Stimulated activated CD8-positive, alpha-beta memory T cell treated with anti-CD3 and anti-CD28 coated beads, Interleukin-15, amount 100 ng/mL, for 24 hours (primary cell): ENCODE data around the gene CARD11.
"Not testable (repeated sequence)": the region's sequence is repeated elsewhere in the genome, so short reads cannot be mapped to it uniquely, and the experiment has no call there.

Experiments used
- DNase-seq: peaks from one replicate; pipeline ENCODE4 v3.0.0-alpha.2; 2020; ENCODE audit warnings: low read depth

Gene CARD11

GRCh38 chr7:3064067-3064466 is 20.4 kb upstream of the CARD11 start:
- no peak for DNase-seq

- peak; percentile 43 for DNase-seq
Observed at GRCh38 chr7:3063016-3063753, 19.5 kb upstream of the CARD11 start.

- DNase-seq = no peak
Observed at GRCh38 chr7:3057066-3057420, 13.4 kb upstream of the CARD11 start.

DNA sequence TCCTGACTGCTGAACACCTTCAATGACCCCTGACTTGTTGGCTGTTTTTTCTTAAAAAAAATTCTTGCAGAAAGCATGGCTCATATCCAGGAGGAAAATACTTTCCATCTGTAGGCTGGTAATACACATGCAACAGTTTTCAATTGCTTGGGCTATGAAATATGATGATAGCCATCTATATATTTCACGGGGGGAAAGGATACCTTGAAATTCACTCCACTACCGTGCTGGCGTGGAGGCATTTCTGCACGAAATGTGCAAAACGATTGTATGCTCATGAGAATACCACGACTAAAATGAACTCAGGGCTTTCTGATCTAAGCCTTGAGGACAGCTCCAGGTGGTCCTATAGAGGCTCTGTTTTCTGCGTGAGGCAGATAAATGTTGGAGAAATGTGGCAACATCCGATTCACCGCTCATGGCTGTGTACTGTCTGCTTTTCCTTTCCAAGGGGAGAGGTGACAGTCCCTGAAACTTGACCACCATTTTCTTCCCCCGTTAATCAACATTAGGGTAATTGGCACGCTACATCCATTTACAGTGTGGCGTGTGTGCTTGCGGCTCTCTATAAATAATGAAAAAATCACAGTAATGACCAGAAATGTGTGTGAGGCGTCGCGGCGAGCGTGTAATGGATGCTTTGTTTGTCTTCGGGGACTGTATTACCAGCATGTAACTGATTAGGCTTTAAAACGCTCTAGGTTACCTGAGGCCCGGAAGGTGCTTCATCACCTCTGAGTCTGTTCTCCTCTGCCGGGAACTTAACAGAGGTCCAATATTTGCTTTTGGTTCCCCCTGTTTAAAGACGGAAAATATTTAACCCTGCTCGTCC is 12.8 kb upstream of the CARD11 start:
- DNase-seq = no peak

GRCh38 chr7:3055626-3056025 is 12.0 kb upstream of the CARD11 start:
- DNase-seq = no peak

GRCh38 chr7:3042861-3043489 is 692 bp downstream of the CARD11 start:
- peak; percentile 30 for DNase-seq

DNA sequence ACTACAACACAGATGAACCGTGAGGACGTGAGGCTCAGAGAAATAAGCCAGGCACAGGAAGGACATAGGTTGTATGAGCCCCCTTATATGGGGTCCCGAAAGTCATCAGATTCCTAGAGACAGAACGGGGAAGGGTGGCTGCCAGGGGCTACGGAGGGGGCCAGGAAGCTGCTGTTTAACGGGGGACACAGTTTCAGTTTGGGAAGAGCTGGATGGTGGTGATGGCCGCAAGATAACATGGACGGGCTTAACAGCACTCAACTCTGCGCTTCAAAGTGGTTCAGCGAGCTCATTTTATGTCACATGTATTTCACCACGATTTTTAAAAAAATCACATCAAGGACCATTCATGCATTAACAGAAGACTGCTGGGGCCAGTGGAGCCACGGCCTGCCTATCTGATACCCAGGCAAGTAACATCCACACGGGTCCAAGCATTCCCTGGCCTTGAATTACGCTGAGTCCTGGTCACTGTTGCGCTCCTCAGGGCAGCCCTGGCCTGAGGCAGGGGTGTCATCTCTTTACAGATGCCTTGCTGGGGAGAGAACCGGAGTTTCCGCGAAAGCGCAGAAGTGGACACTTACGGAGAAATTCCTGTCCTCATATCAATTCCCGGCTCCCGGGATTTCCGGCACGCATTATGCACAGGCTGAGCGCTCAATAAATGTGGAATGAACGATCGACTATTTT is 1.5 kb downstream of the CARD11 start:
- no peak for DNase-seq

DNA sequence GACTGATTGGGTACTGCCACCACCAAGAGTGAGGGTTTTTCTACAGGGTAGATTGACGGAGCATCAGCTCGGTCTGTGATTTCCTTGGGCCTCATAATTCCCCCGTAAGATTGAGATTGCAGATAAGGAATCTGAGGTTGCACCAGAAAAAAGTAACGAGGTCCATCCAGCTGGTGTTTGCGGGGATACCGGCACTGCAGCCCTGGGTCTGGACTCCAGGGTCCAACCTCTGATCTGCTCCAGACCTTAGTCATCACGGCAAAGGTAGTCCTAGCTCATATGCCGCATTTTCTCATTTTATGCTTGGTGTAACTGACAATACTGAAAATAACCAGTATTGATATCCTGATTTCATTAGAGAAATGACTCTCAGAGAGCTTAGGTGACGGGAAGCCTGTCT is 3.9 kb downstream of the CARD11 start:
- no peak for DNase-seq

GRCh38 chr7:3038011-3038410 is 5.7 kb downstream of the CARD11 start:
- not testable (repeated sequence) for DNase-seq

- no peak for DNase-seq
Observed at GRCh38 chr7:3037259-3037658, 6.4 kb downstream of the CARD11 start.

DNA sequence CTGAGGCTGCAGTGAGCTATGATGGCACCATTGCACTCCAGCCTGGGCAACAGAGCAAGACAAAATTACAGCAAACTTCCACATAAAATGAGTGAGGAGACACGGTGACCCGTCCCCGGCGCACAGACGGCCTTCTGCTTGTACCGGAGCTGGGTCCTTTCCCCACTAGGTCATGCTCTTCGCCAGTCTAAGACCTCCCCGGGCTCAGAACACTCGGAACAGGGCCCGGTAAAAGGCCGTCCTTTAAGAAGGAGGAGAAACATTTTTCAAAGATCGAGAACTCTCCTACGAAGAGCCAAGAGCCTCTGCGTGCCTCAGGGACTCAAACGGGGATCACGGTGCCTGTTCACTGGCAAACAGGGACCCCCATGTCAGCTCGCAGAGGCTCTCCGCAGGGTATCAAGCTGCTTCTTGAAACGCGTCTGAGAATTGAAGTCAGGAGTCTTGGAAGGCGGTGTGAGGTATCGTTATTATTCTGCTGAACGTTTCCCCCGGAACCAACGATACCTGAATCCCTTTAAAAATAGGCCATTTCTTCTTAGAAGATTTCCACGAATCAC is 9.0 kb downstream of the CARD11 start:
- DNase-seq = no peak

DNA sequence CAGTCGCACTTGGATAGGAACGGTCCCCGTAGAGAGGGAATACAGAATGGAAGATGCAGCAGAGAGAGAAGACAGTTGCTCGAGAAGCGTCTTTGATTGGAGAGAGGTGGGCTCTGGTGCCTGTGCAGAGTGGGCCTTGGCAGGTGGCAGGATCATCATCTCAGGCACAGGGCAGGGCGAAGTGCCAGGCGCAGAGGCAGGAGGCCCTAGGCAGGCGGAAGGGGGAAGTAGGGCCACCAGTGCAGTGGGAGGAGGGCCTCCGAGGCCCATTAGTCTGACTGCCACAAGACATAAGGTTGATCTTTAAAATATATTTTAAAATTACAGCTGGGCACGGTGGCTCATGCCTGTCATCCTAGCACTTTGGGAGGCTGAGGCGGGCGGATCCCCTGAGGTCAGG is 10.1 kb downstream of the CARD11 start:
- DNase-seq = no peak

DNA sequence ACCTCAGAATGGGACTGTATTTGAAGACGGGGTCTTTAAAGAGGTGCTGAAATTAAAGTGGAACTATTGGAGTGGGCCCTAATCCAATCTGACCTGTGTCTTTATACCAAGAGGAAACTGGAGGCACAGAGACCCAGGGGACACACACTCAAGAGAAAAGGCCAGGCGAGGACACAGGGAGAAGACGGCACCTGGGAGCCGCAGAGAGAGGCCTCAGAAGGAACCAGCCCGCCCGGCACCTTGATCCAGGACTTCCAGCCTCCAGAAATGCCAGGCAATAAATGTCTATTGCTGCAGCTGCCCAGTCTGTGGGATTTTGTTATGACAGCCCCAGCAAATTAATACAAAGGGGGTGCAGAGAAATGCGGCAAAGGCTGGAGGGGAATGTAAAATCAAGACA is 10.5 kb downstream of the CARD11 start:
- DNase-seq = no peak

- no peak for DNase-seq
Observed at GRCh38 chr7:3032256-3032655, 11.4 kb downstream of the CARD11 start.

DNA sequence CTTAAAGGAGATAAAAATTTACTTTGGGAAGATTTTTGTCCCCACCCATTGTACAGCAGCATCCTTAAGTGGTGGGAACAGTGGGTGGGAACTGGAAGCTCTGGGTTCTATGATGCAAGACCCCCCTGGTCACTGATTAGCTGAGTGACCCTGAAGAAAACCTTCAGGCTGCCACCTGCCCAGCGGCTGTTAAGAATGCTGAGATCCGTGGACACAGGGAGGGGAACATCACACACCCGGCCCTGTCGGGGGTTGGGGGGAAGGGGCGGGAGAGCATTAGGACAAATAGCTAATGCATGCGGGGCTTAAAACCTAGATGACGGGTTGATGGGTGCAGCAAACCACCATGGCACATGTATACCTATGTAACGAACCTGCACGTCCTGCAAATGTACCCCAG is 14.5 kb downstream of the CARD11 start:
- no peak for DNase-seq

GRCh38 chr7:3028758-3029093 is 14.9 kb downstream of the CARD11 start:
- DNase-seq = no peak

- DNase-seq = no peak
Observed at GRCh38 chr7:3028071-3028757, 15.5 kb downstream of the CARD11 start.

GRCh38 chr7:3027005-3027845 is 16.4 kb downstream of the CARD11 start:
- no peak for DNase-seq

- DNase-seq = no peak
Observed at GRCh38 chr7:3025616-3026015, 18.1 kb downstream of the CARD11 start.

GRCh38 chr7:3021825-3022224 is 21.8 kb downstream of the CARD11 start:
- DNase-seq = no peak

DNA sequence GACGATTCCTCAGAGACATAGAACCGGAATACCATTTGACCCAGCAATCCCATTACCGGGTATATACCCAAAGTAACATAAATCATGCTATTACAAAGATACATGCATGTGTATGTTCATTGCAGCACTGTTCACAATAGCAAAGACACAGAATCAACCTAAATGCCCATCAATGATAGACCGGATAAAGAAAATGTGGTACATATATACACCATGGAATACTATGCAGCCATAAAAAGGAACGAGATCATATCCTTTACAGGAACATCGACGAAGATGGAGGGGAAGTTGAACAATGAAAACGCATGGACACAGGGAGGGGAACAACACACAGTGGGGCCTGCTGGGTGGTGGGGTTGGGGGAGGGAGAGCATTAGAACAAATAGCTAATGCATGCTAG is 22.4 kb downstream of the CARD11 start:
- DNase-seq = not testable (repeated sequence)
